K562 (cell line): ENCODE data around the gene RAB1B. TPM values are rescaled to one million over a fixed set of nuclear protein-coding genes. Genes with fewer than 3 reads are reported as not detected.

ENCODE experiments used
- ARHGAP35 ChIP-seq: fragments of 450-650 bp; IDR thresholded peaks from 2 replicates; pipeline ENCODE4 v1.6.1; 2018; ENCODE audit not compliant: partially characterized antibody
- ARID4B ChIP-seq: sonication (generic); formaldehyde crosslinking; IDR thresholded peaks from 2 replicates; pipeline ENCODE4 v1.8.0; 2022; ENCODE audit warnings: mild to moderate bottlenecking, missing genetic modification reagents
- CREM ChIP-seq: IDR thresholded peaks from 2 replicates; pipeline ENCODE4 v1.6.1; 2014; ENCODE audit warnings: antibody characterized with exemption, low read depth
- E2F6 ChIP-seq, 2 experiments: IDR thresholded peaks; 2 replicates each; pipeline ENCODE4 v1.6.1; 2011; ENCODE audit warnings: borderline replicate concordance in 1 of 2, control low read depth in 1 of 2, low read depth in 1 of 2, low read length in 1 of 2, mild to moderate bottlenecking in 1 of 2, mixed read lengths in 1 of 2, moderate library complexity in 1 of 2; ENCODE audit not compliant: insufficient read depth in 1 of 2, insufficient read length in 1 of 2, poor library complexity in 1 of 2, severe bottlenecking in 1 of 2; ENCODE audit errors: extremely low read depth in 1 of 2
- ERF ChIP-seq: fragments of 450-650 bp; formaldehyde crosslinking; IDR thresholded peaks from 2 replicates; pipeline ENCODE4 v1.4.0; 2020; ENCODE audit warnings: mild to moderate bottlenecking, mixed read lengths
- RREB1 ChIP-seq: fragments of 250-450 bp; sonication (Bioruptor Pico); IDR thresholded peaks from 2 replicates; pipeline ENCODE4 v1.4.0; 2020
- SMAD3 ChIP-seq: fragments of 450-650 bp; formaldehyde crosslinking; conservative IDR thresholded peaks from 2 replicates; pipeline ENCODE4 v1.4.0; 2020; ENCODE audit warnings: mild to moderate bottlenecking
- STAT5A ChIP-seq: IDR thresholded peaks from 2 replicates; pipeline ENCODE4 v1.6.1; 2012; ENCODE audit warnings: low read length, inconsistent platforms, borderline replicate concordance
- TSHZ1 ChIP-seq: fragments of 250-450 bp; sonication (Bioruptor Pico); IDR thresholded peaks from 2 replicates; pipeline ENCODE4 v1.4.0; 2020; ENCODE audit warnings: mild to moderate bottlenecking, moderate library complexity
- ZNF41 ChIP-seq: fragments of 250-450 bp; sonication (Bioruptor Pico); conservative IDR thresholded peaks from 2 replicates; pipeline ENCODE4 v1.4.0; 2020; ENCODE audit warnings: mild to moderate bottlenecking
- polyA plus RNA-seq, 8 experiments: library from polyadenylated mRNA; depleted of rRNA in 4 of 8; stranded (reverse) in 5 of 8; unstranded in 3 of 8; fragments of >200 nt; fragmentation: Nextera tagmentation in 2 of 8; fragmentation: Illumina TruSeq in 1 of 8; extraction: Ambion mirVana in 2 of 8; extraction: Trizol in 1 of 8; gene quantifications; 2 replicates each; pipeline versions ENCODE4 v1.2.1 to v1.2.3, GENCODE V29; 2011 to 2014; ENCODE audit warnings: inconsistent platforms in 1 of 8, missing spikeins in 1 of 8
- total RNA-seq, 7 experiments: library from RNA; depleted of rRNA in 6 of 7; stranded (reverse); fragments of >200 nt in 6 of 7; fragmentation: Illumina TruSeq in 2 of 7; extraction: Trizol in 2 of 7; gene quantifications; 2 replicates each; pipeline versions ENCODE4 v1.2.1 to v1.2.3, GENCODE V29; 2011 to 2021; ENCODE audit warnings: low replicate concordance in 1 of 7

The RAB1B gene
- total and polyA plus RNA-seq, 9 of the 15 experiments (the other 6 are each of a cell fraction or from before 2014, with no cell fraction given): 5.6 to 146 (median 98.6) TPM

- TF ChIP-seq ARID4B (CRISPR knock-in tag) (no peak; the same call in 1 of the 2 replicates), E2F6 (IDR thresholded peaks at IDR 0.05; ENCODE audit: borderline replicate concordance in 1 of 2, extremely low read depth in 1 of 2, insufficient read depth in 1 of 2, insufficient read length in 1 of 2, low read depth in 1 of 2, low read length in 1 of 2, poor library complexity in 1 of 2, severe bottlenecking in 1 of 2) (peak in 1 of 2 experiments; percentile 9), ZNF41 (CRISPR knock-in tag) (no peak), TSHZ1 (CRISPR knock-in tag) (no peak), RREB1 (peak; percentile 99), STAT5A (no peak), ARHGAP35 (no peak), CREM (peak; percentile 54), ERF (CRISPR knock-in tag) (0 out of 2 replicates have a peak, but pooled peaks have one; percentile 44), SMAD3 (CRISPR knock-in tag) (no peak)
Measured at GRCh38 chr11:66282468-66283455, 14.3 kb downstream of the RAB1B start (continued).
